OCI-LY3 (cell line): ENCODE data around the gene CNOT3.

Source experiments
- H2AFZ ChIP-seq: fragments of 200-600, 300-600 bp; shearing (Covaris generic); 2 replicates; pipeline ENCODE4 v1.6.0; 2014; ENCODE audit warnings: antibody characterized with exemption, low read depth, low read length
- H3K27ac ChIP-seq: fragments of 200-600, 300-600 bp; sonication (generic); 2 replicates; pipeline ENCODE4 v1.5.1; 2014; ENCODE audit warnings: mild to moderate bottlenecking, low read length, moderate library complexity, mixed read lengths
- H3K27me3 ChIP-seq: fragments of 200-600, 300-600 bp; sonication (generic); 2 replicates; pipeline ENCODE4 v1.6.1; 2014; ENCODE audit warnings: low read depth, low read length, mixed read lengths
- H3K36me3 ChIP-seq: fragments of 200-600, 300-600 bp; sonication (generic); replicated peaks from 2 replicates; pipeline ENCODE3; 2014; ENCODE audit warnings: low read depth, low read length, mixed read lengths
- H3K4me1 ChIP-seq: fragments of 300-600, 200-600 bp; sonication (generic); 2 replicates; pipeline ENCODE4 v1.6.1; 2014; ENCODE audit warnings: low read length, mixed read lengths
- H3K4me2 ChIP-seq: fragments of 200-600, 300-600 bp; sonication (generic); 2 replicates; pipeline ENCODE4 v1.6.1; 2014; ENCODE audit warnings: low read length, mixed read lengths
- H3K4me3 ChIP-seq: fragments of 300-600, 200-600 bp; sonication (generic); 2 replicates; pipeline ENCODE4 v1.5.1; 2014; ENCODE audit warnings: antibody characterized with exemption, mild to moderate bottlenecking, low read length, moderate library complexity
- H3K79me2 ChIP-seq: fragments of 300-600, 200-600 bp; shearing (Covaris generic); 2 replicates; pipeline ENCODE4 v1.6.1; 2014; ENCODE audit warnings: mild to moderate bottlenecking, low read length, mixed read lengths
- H3K9ac ChIP-seq: fragments of 300-600, 200-600 bp; shearing (Covaris generic); 2 replicates; pipeline ENCODE4 v1.6.0; 2014; ENCODE audit warnings: mild to moderate bottlenecking, low read length, moderate library complexity
- H3K9me3 ChIP-seq: fragments of 200-600, 300-600 bp; shearing (Covaris generic); 2 replicates; pipeline ENCODE4 v1.6.1; 2014; ENCODE audit warnings: low read length, mixed read lengths; ENCODE audit not compliant: insufficient read depth
- H4K20me1 ChIP-seq: fragments of 200-600, 300-600 bp; sonication (generic); 2 replicates; pipeline ENCODE4 v1.6.1; 2016; ENCODE audit warnings: low read length, mixed read lengths; ENCODE audit not compliant: insufficient read depth
- CTCF ChIP-seq: fragments of 200-600, 300-600 bp; sonication (generic); IDR thresholded peaks from 2 replicates; pipeline ENCODE4 v1.5.1; 2014; ENCODE audit warnings: antibody characterized with exemption, low read length, low read depth
- EZH2phosphoT487 ChIP-seq: fragments of 200-600 bp; shearing (Covaris generic); IDR thresholded peaks from 2 replicates; pipeline ENCODE4 v1.6.1; 2018; ENCODE audit warnings: antibody characterized with exemption, mixed run types, low read depth

CNOT3 gene

GRCh38 chr19:54196536-54196935 is 59.0 kb downstream of the CNOT3 start:
- Histone ChIP-seq H3K4me1 (peaks cover 13% of the 10 kb centered on the region), H3K4me2 (no peak overlapping the region), H3K9me3 (no peaks in the 10 kb centered on the region), H4K20me1 (peaks cover 4% of the 10 kb centered on the region), H3K79me2 (peaks cover 34% of the 10 kb centered on the region), H2AFZ (no peak overlapping the region), H3K36me3 (peaks cover 31% of the 10 kb centered on the region), H3K27ac (no peak overlapping the region), H3K9ac (no peak overlapping the region), H3K27me3 (no peaks in the 10 kb centered on the region), H3K4me3 (no peak overlapping the region)
- no peak for TF ChIP-seq CTCF
- no peak for TF ChIP-seq EZH2phosphoT487

GRCh38 chr19:54197121-54197520 is 59.6 kb downstream of the CNOT3 start:
- H3K79me2 ChIP-seq: peaks cover 34% of the 10 kb centered on the region
- H3K27ac ChIP-seq: no peak overlapping the region
- TF ChIP-seq CTCF (no peak), EZH2phosphoT487 (no peak)
- peaks cover 37% of the 10 kb centered on the region for H3K36me3 ChIP-seq
- H3K27me3 ChIP-seq: no peaks in the 10 kb centered on the region
- H2AFZ ChIP-seq: no peak overlapping the region
- H3K4me3 ChIP-seq: no peak overlapping the region
- peaks cover 15% of the 10 kb centered on the region for H3K4me1 ChIP-seq
- H3K9me3 ChIP-seq: no peaks in the 10 kb centered on the region
- H3K9ac ChIP-seq: no peak overlapping the region
- H4K20me1 ChIP-seq: peaks cover 10% of the 10 kb centered on the region
- H3K4me2 ChIP-seq: no peak overlapping the region

- peaks cover 45% of the 10 kb centered on the region for H3K36me3 ChIP-seq
- no peak overlapping the region for H3K9ac ChIP-seq
Measured at GRCh38 chr19:54199401-54199800, 61.8 kb downstream of the CNOT3 start.

GRCh38 chr19:54201172-54201701 is 63.7 kb downstream of the CNOT3 start:
- Histone ChIP-seq H3K4me1 (peaks cover 52% of the 10 kb centered on the region), H3K9ac (peak overlapping the region; percentile 91), H3K4me3 (peak overlapping the region; percentile 80), H3K36me3 (peaks cover 54% of the 10 kb centered on the region), H3K79me2 (peaks cover 70% of the 10 kb centered on the region), H3K9me3 (no peaks in the 10 kb centered on the region), H4K20me1 (peaks cover 51% of the 10 kb centered on the region), H2AFZ (no peak overlapping the region), H3K27ac (peak overlapping the region; percentile 79), H3K4me2 (peak overlapping the region; percentile 99), H3K27me3 (no peaks in the 10 kb centered on the region)
- no peak for TF ChIP-seq CTCF
- TF ChIP-seq EZH2phosphoT487: no peak

More at GRCh38 chr19:54199401-54199800, 61.8 kb downstream of the CNOT3 start:
- H3K9me3 ChIP-seq: no peaks in the 10 kb centered on the region
- no peaks in the 10 kb centered on the region for H3K27me3 ChIP-seq
- peaks cover 34% of the 10 kb centered on the region for H3K4me1 ChIP-seq
- peaks cover 51% of the 10 kb centered on the region for H3K79me2 ChIP-seq
- no peak overlapping the region for H3K27ac ChIP-seq
- H3K4me3 ChIP-seq: no peak overlapping the region
- TF ChIP-seq EZH2phosphoT487 (no peak), CTCF (no peak)
- peaks cover 32% of the 10 kb centered on the region for H4K20me1 ChIP-seq
- H2AFZ ChIP-seq: no peak overlapping the region
- H3K4me2 ChIP-seq: peak overlapping the region; percentile 87
